H9 (cell line): ENCODE measurements around the gene WIPI1. TPM values are rescaled to one million over a fixed set of nuclear protein-coding genes. Genes with fewer than 3 reads are reported as not detected.

Experiments
- DNase-seq: peaks from one replicate; pipeline ENCODE4 v3.0.0-alpha.2; 2017
- H2AFZ ChIP-seq: one replicate; pipeline ENCODE4 v1.6.1; 2013; ENCODE audit warnings: mild to moderate bottlenecking, low read length, control low read depth, moderate library complexity
- H2AK5ac ChIP-seq: 2 replicates; pipeline ENCODE4 v1.6.1; 2013; ENCODE audit warnings: low read length, control low read depth, mixed read lengths; ENCODE audit not compliant: insufficient read length
- H2BK120ac ChIP-seq: one replicate; pipeline ENCODE4 v1.6.1; 2013; ENCODE audit warnings: low read depth, mild to moderate bottlenecking, low read length, control low read depth, inconsistent platforms; ENCODE audit not compliant: poor library complexity, severe bottlenecking
- H2BK12ac ChIP-seq: 2 replicates; pipeline ENCODE4 v1.6.1; 2013; ENCODE audit warnings: low read length, control low read depth, mixed read lengths, low read depth; ENCODE audit not compliant: insufficient read length
- H2BK15ac ChIP-seq: 2 replicates; pipeline ENCODE4 v1.6.1; 2013; ENCODE audit warnings: low read depth, low read length, control low read depth
- H2BK20ac ChIP-seq: one replicate; pipeline ENCODE4 v1.6.1; 2013; ENCODE audit warnings: low read depth, mild to moderate bottlenecking, low read length, control low read depth, inconsistent platforms; ENCODE audit not compliant: poor library complexity, severe bottlenecking
- H2BK5ac ChIP-seq: 2 replicates; pipeline ENCODE4 v1.6.1; 2013; ENCODE audit warnings: low read length, control low read depth, mixed read lengths; ENCODE audit not compliant: insufficient read length
- H3K14ac ChIP-seq: 2 replicates; pipeline ENCODE4 v1.6.1; 2013; ENCODE audit warnings: low read length, control low read depth; ENCODE audit not compliant: insufficient read depth
- H3K18ac ChIP-seq: 2 replicates; pipeline ENCODE4 v1.6.1; 2013; ENCODE audit warnings: low read depth, mild to moderate bottlenecking, mixed read lengths, low read length, control low read depth; ENCODE audit not compliant: insufficient read length
- H3K23ac ChIP-seq: 2 replicates; pipeline ENCODE4 v1.6.1; 2013; ENCODE audit warnings: low read length, control low read depth, mixed read lengths, low read depth; ENCODE audit not compliant: insufficient read length
- H3K23me2 ChIP-seq: 2 replicates; pipeline ENCODE4 v1.6.1; 2013; ENCODE audit warnings: low read depth, mild to moderate bottlenecking, mixed read lengths, low read length, control low read depth; ENCODE audit not compliant: insufficient read length, poor library complexity, severe bottlenecking
- H3K27ac ChIP-seq: 2 replicates; pipeline ENCODE4 v1.5.1; 2013; ENCODE audit warnings: low read length, control low read depth, mixed read lengths, low read depth; ENCODE audit not compliant: insufficient read length
- H3K27me3 ChIP-seq: 2 replicates; pipeline ENCODE4 v1.6.1; 2013; ENCODE audit warnings: low read length, control low read depth, inconsistent platforms; ENCODE audit not compliant: insufficient read depth
- H3K4ac ChIP-seq: 2 replicates; pipeline ENCODE4 v1.6.1; 2013; ENCODE audit warnings: low read depth, mild to moderate bottlenecking, control low read depth, inconsistent platforms, low read length, moderate library complexity
- H3K4me1 ChIP-seq: 2 replicates; pipeline ENCODE4 v1.6.1; 2013; ENCODE audit warnings: low read length, control low read depth, inconsistent platforms; ENCODE audit not compliant: insufficient read depth
- H3K4me2 ChIP-seq: 2 replicates; pipeline ENCODE4 v1.6.1; 2013; ENCODE audit warnings: low read length, control low read depth, mixed read lengths; ENCODE audit not compliant: insufficient read length, insufficient read depth
- H3K56ac ChIP-seq: 2 replicates; pipeline ENCODE4 v1.6.1; 2013; ENCODE audit warnings: low read depth, mild to moderate bottlenecking, mixed read lengths, low read length, control low read depth; ENCODE audit not compliant: insufficient read length
- H3K79me1 ChIP-seq: 2 replicates; pipeline ENCODE4 v1.6.1; 2013; ENCODE audit warnings: low read depth, mild to moderate bottlenecking, moderate library complexity, low read length, control low read depth, inconsistent platforms; ENCODE audit not compliant: insufficient read depth, poor library complexity, severe bottlenecking
- H3K79me2 ChIP-seq: 2 replicates; pipeline ENCODE4 v1.6.1; 2013; ENCODE audit warnings: low read length, control low read depth, inconsistent platforms; ENCODE audit not compliant: insufficient read depth
- H3K9ac ChIP-seq: 2 replicates; pipeline ENCODE4 v1.6.1; 2013; ENCODE audit warnings: low read length, control low read depth, mixed read lengths; ENCODE audit not compliant: insufficient read length; ENCODE audit errors: extremely low read depth
- H3K9me3 ChIP-seq: one replicate; pipeline ENCODE4 v1.6.1; 2013; ENCODE audit warnings: low read depth, low read length, inconsistent platforms; ENCODE audit not compliant: control insufficient read depth
- H3T11ph ChIP-seq: one replicate; pipeline ENCODE4 v1.6.1; 2013; ENCODE audit warnings: mild to moderate bottlenecking, low read length, control low read depth, inconsistent platforms
- H4K20me1 ChIP-seq: one replicate; pipeline ENCODE4 v1.6.1; 2013; ENCODE audit not compliant: control insufficient read depth, insufficient read length, insufficient read depth
- H4K5ac ChIP-seq: 2 replicates; pipeline ENCODE4 v1.6.1; 2013; ENCODE audit warnings: low read depth, mild to moderate bottlenecking, mixed read lengths, low read length, control low read depth; ENCODE audit not compliant: insufficient read length
- H4K8ac ChIP-seq: replicated peaks from 2 replicates; pipeline ENCODE4 v1.6.1; 2013; ENCODE audit warnings: low read length, control low read depth, mixed read lengths, low read depth; ENCODE audit not compliant: insufficient read length
- H4K91ac ChIP-seq: 2 replicates; pipeline ENCODE4 v1.6.1; 2013; ENCODE audit warnings: low read depth, mild to moderate bottlenecking, moderate library complexity, mixed read lengths, low read length, control low read depth; ENCODE audit not compliant: insufficient read length
- H3K27ac Mint-ChIP-seq, 3 experiments: 2 replicates in 2 of 3; 3 replicates in 1 of 3; pipeline ENCODE4 v1.8.0; 2020 to 2021; ENCODE audit warnings: mixed read lengths in 3 of 3, mild to moderate bottlenecking in 1 of 3, moderate library complexity in 1 of 3
- H3K27me3 Mint-ChIP-seq: 2 replicates; pipeline ENCODE4 v1.8.0; 2021; ENCODE audit warnings: low read depth, mild to moderate bottlenecking, moderate library complexity, mixed read lengths
- H3K36me3 Mint-ChIP-seq, 3 experiments: 2 replicates in 2 of 3; 3 replicates in 1 of 3; pipeline ENCODE4 v1.8.0; 2020 to 2021; ENCODE audit warnings: low read depth in 3 of 3, mixed read lengths in 3 of 3; ENCODE audit not compliant: insufficient read depth in 1 of 3
- H3K4me1 Mint-ChIP-seq, 2 experiments: 2 replicates each; pipeline ENCODE4 v1.8.0; 2020; ENCODE audit warnings: mixed read lengths in 2 of 2
- H3K4me3 Mint-ChIP-seq, 2 experiments: 2 replicates in 1 of 2; 3 replicates in 1 of 2; pipeline ENCODE4 v1.8.0; 2020 to 2021; ENCODE audit warnings: mild to moderate bottlenecking in 2 of 2, mixed read lengths in 2 of 2, moderate library complexity in 1 of 2
- H3K9me3 Mint-ChIP-seq, 2 experiments: 2 replicates in 1 of 2; 3 replicates in 1 of 2; pipeline ENCODE4 v1.8.0; 2020; ENCODE audit warnings: mild to moderate bottlenecking in 2 of 2, mixed read lengths in 2 of 2, moderate library complexity in 1 of 2
- CTCF ChIP-seq: fragments of 200-600 bp; sonication (generic); conservative IDR thresholded peaks from 3 replicates; pipeline ENCODE4 v1.8.0; 2021; ENCODE audit warnings: antibody characterized with exemption, mild to moderate bottlenecking
- WGBS: extraction: QIAGEN DNeasy Blood & Tissue Kit; methylation state at CpG from one replicate; pipeline ENCODE4 v1.1.7; 2013; ENCODE audit warnings: missing lambda C conversion rate, low lambda C conversion rate, mixed read lengths; ENCODE audit not compliant: insufficient read length; ENCODE audit errors: extremely low coverage; 5-methylcytosine and 5-hydroxymethylcytosine counted together
- total RNA-seq: library from RNA; stranded (reverse); gene quantifications from 2 replicates; pipeline ENCODE4 v1.2.1, GENCODE V29; 2021

The WIPI1 gene
- total RNA-seq, 1 experiment from 2014 or later, result 15.4 TPM

- no peaks in the 10 kb centered on the region for H4K20me1 ChIP-seq
- H3K9ac ChIP-seq, result no peak overlapping the region
- Mint-ChIP-seq H3K27ac (no peak overlapping the region), H3K4me1 (peaks cover 19 to 25% of the 10 kb centered on the region in 2 experiments), H3K27me3 (peaks cover 3% of the 10 kb centered on the region), H3K36me3 (peaks cover 28 to 50% (median 29%) of the 10 kb centered on the region in 3 experiments), H3K9me3 (peaks cover 17 to 25% of the 10 kb centered on the region in 2 experiments), H3K4me3 (no peak overlapping the region)
- no peaks in the 10 kb centered on the region for H3K79me1 ChIP-seq
- no peak overlapping the region for H3K18ac ChIP-seq
- no peak overlapping the region for H2BK12ac ChIP-seq
- H3K4me2 ChIP-seq, result no peak overlapping the region
- TF ChIP-seq CTCF, result no peak
- H3K14ac ChIP-seq, result no peak overlapping the region
- no peak overlapping the region for H2AFZ ChIP-seq
- H3K9me3 ChIP-seq, result no peaks in the 10 kb centered on the region
- no peak overlapping the region for H3K23ac ChIP-seq
- no peaks in the 10 kb centered on the region for H3K27me3 ChIP-seq
- H3K4me1 ChIP-seq, result no peaks in the 10 kb centered on the region
- H3T11ph ChIP-seq, result no peak overlapping the region
- no peak overlapping the region for H2BK120ac ChIP-seq
- H3K4ac ChIP-seq, result no peak overlapping the region
- no peaks in the 10 kb centered on the region for H3K79me2 ChIP-seq
- H2BK5ac ChIP-seq, result no peak overlapping the region
- no peak overlapping the region for H2AK5ac ChIP-seq
- H4K91ac ChIP-seq, result no peak overlapping the region
- H4K8ac ChIP-seq, result no peak overlapping the region
- no peak overlapping the region for H2BK20ac ChIP-seq
- no CpG with 5 or more reads among the region's 9 CpGs for WGBS
- H3K56ac ChIP-seq, result no peak overlapping the region
- H3K27ac ChIP-seq, result no peak overlapping the region
- H4K5ac ChIP-seq, result no peak overlapping the region
- DNase-seq, result no peak
- H3K23me2 ChIP-seq, result no peaks in the 10 kb centered on the region
- H2BK15ac ChIP-seq, result no peak overlapping the region
Measured at GRCh38 chr17:68421486-68421885, 35.8 kb downstream of the WIPI1 start.
